Common myeloid progenitor, CD34-positive (primary cell): ENCODE measurements around the gene KDM8.

Experiments
- CTCF ChIA-PET: fragments of 350-600 bp; sonication (Branson Sonifier 250); formaldehyde crosslinking; loops from one replicate; lab custom pipeline; 2021; ENCODE audit warnings: antibody characterized with exemption; lab: Charles Lee
- POLR2A ChIA-PET: fragments of 350-600 bp; sonication (Branson Sonifier 250); formaldehyde crosslinking; loops from one replicate; lab custom pipeline; 2021; ENCODE audit warnings: antibody characterized with exemption; lab: Charles Lee
- DNase-seq, 3 donors: peaks; one replicate each; pipeline versions ENCODE4 v3.0.0 to v3.0.0-alpha.2; 2013
- H3K27ac ChIP-seq, 2 experiments: 1 replicate in 1 of 2; 2 replicates in 1 of 2; pipeline ENCODE4 v1.7.0; 2013; ENCODE audit warnings: inconsistent platforms in 2 of 2, low read length in 2 of 2, mild to moderate bottlenecking in 2 of 2, low read depth in 1 of 2, moderate library complexity in 1 of 2; ENCODE audit not compliant: severe bottlenecking in 2 of 2, insufficient read depth in 1 of 2, poor library complexity in 1 of 2
- H3K27me3 ChIP-seq, 5 experiments: replicated peaks in 2 of 5; 1 replicate in 3 of 5; 2 replicates in 2 of 5; pipeline versions ENCODE4 v1.6.1 to v1.7.0; 2013; ENCODE audit warnings: low read length in 4 of 5, mild to moderate bottlenecking in 2 of 5, moderate library complexity in 2 of 5, inconsistent platforms in 1 of 5; ENCODE audit not compliant: insufficient read depth in 5 of 5, control insufficient read depth in 4 of 5
- H3K36me3 ChIP-seq, 4 experiments: 1 replicate in 2 of 4; 2 replicates in 2 of 4; pipeline versions ENCODE4 v1.6.1 to v1.7.0; 2013; ENCODE audit warnings: low read length in 3 of 4, control low read depth in 1 of 4, mild to moderate bottlenecking in 1 of 4; ENCODE audit not compliant: control insufficient read depth in 4 of 4, insufficient read depth in 4 of 4
- H3K4me1 ChIP-seq, 4 experiments: 1 replicate in 3 of 4; 2 replicates in 1 of 4; pipeline versions ENCODE4 v1.6.1 to v1.7.1; 2013; ENCODE audit warnings: low read length in 3 of 4, mild to moderate bottlenecking in 3 of 4, control low read depth in 1 of 4, inconsistent platforms in 1 of 4, moderate library complexity in 1 of 4; ENCODE audit not compliant: control insufficient read depth in 4 of 4, insufficient read depth in 4 of 4; ENCODE audit errors: control extremely low read depth in 1 of 4
- H3K4me3 ChIP-seq, 7 experiments: 1 replicate in 4 of 7; 2 replicates in 3 of 7; pipeline versions ENCODE4 v1.5.1 to v1.7.0; 2013; ENCODE audit warnings: mild to moderate bottlenecking in 7 of 7, low read length in 6 of 7, moderate library complexity in 6 of 7, inconsistent platforms in 2 of 7, low read depth in 2 of 7, control low read depth in 1 of 7; ENCODE audit not compliant: insufficient read depth in 4 of 7, control insufficient read depth in 1 of 7; ENCODE audit errors: extremely low read depth in 1 of 7
- H3K9me3 ChIP-seq, 5 experiments: 1 replicate in 4 of 5; 2 replicates in 1 of 5; pipeline versions ENCODE4 v1.6.1 to v1.7.1; 2013; ENCODE audit warnings: low read length in 4 of 5, mild to moderate bottlenecking in 2 of 5, inconsistent platforms in 1 of 5, low read depth in 1 of 5, moderate library complexity in 1 of 5; ENCODE audit not compliant: control insufficient read depth in 4 of 5, insufficient read depth in 2 of 5; ENCODE audit errors: control extremely low read depth in 1 of 5
- WGBS: methylation state at CpG from one replicate; pipeline ENCODE4 v1.1.5; 2013; ENCODE audit not compliant: insufficient coverage; 5-methylcytosine and 5-hydroxymethylcytosine counted together

Gene KDM8

GRCh38 chr16:27210174-27210573 lies 6.8 kb downstream of the KDM8 start:
- Histone ChIP-seq H3K27ac (no peak overlapping the region), H3K4me3 (no peak overlapping the region), H3K9me3 (no peaks in the 10 kb centered on the region), H3K27me3 (no peaks in the 10 kb centered on the region), H3K36me3 (peaks cover 0 to 38% (median 18%) of the 10 kb centered on the region in 4 experiments), H3K4me1 (no peaks in the 10 kb centered on the region)
- WGBS: 96% methylated on average over 14 of the region's 17 CpGs
- no peak for DNase-seq
- CTCF ChIA-PET: interaction anchor here (0.7 to 4.2 kb wide), 3 partner anchors 12 to 31 kb away, joined by 3 to 15 read pairs (median 8); no protein-coding TSS in a partner anchor
- POLR2A ChIA-PET: no interaction called here

- WGBS: 81% methylated on average over 8 of the region's 10 CpGs
- CTCF ChIA-PET: interaction anchor here (4.2 kb wide), 1 partner anchor 19 kb away, joined by 15 read pairs; no protein-coding TSS in a partner anchor
These were observed 7.7 kb downstream of the KDM8 start for GRCh38 chr16:27211026-27211425.

GRCh38 chr16:27214084-27214961 lies 11.0 kb downstream of the KDM8 start:
- CTCF ChIA-PET: interaction anchor here (1.0 kb wide), 1 partner anchor 134 kb away, joined by 3 read pairs; no protein-coding TSS in a partner anchor
- 89% methylated on average over 15 of the region's 19 CpGs for WGBS
- H3K9me3 ChIP-seq: no peaks in the 10 kb centered on the region
- H3K4me3 ChIP-seq: no peak overlapping the region
- peaks cover 0 to 57% (median 32%) of the 10 kb centered on the region in 4 experiments for H3K36me3 ChIP-seq
- H3K27ac ChIP-seq: no peak overlapping the region
- DNase-seq: no peak
- H3K4me1 ChIP-seq: no peaks in the 10 kb centered on the region
- no peaks in the 10 kb centered on the region for H3K27me3 ChIP-seq
- POLR2A ChIA-PET: no interaction called here

More at GRCh38 chr16:27211026-27211425, 7.7 kb downstream of the KDM8 start:
- Histone ChIP-seq H3K4me1 (no peaks in the 10 kb centered on the region), H3K9me3 (no peaks in the 10 kb centered on the region), H3K27ac (no peak overlapping the region), H3K27me3 (no peaks in the 10 kb centered on the region), H3K4me3 (no peak overlapping the region), H3K36me3 (peaks cover 0 to 43% (median 23%) of the 10 kb centered on the region in 4 experiments)
- DNase-seq: no peak
- POLR2A ChIA-PET: no interaction called here

GRCh38 chr16:27215660-27216059 lies 12.3 kb downstream of the KDM8 start:
- CTCF ChIA-PET: interaction anchor here (0.9 to 1.1 kb wide), 2 partner anchors 11 to 42 kb away, joined by 3 read pairs; no protein-coding TSS in a partner anchor

GRCh38 chr16:27216297-27216885 lies 13.1 kb downstream of the KDM8 start:
- no peaks in the 10 kb centered on the region for H3K9me3 ChIP-seq
- H3K27me3 ChIP-seq: no peaks in the 10 kb centered on the region
- peaks cover 0 to 49% (median 27%) of the 10 kb centered on the region in 4 experiments for H3K36me3 ChIP-seq
- WGBS: 95% methylated on average over 13 of the region's 16 CpGs
- H3K4me3 ChIP-seq: no peak overlapping the region
- H3K27ac ChIP-seq: no peak overlapping the region
- DNase-seq: no peak
- no peaks in the 10 kb centered on the region for H3K4me1 ChIP-seq
- ChIA-PET POLR2A (no interaction called here), CTCF (interaction anchor here (0.7 to 1.4 kb wide), 3 partner anchors 12 to 155 kb away, joined by 3 read pairs; no protein-coding TSS in a partner anchor)

More at GRCh38 chr16:27215660-27216059, 12.3 kb downstream of the KDM8 start:
- POLR2A ChIA-PET: no interaction called here
- DNase-seq: no peak
- H3K27ac ChIP-seq: no peak overlapping the region
- 98% methylated on average over 4 of the region's 7 CpGs for WGBS
- H3K4me3 ChIP-seq: no peak overlapping the region
- peaks cover 0 to 52% (median 30%) of the 10 kb centered on the region in 4 experiments for H3K36me3 ChIP-seq
- H3K9me3 ChIP-seq: no peaks in the 10 kb centered on the region
- H3K4me1 ChIP-seq: no peaks in the 10 kb centered on the region
- H3K27me3 ChIP-seq: no peaks in the 10 kb centered on the region

GRCh38 chr16:27217256-27217655 lies 13.9 kb downstream of the KDM8 start:
- H3K4me3 ChIP-seq: no peak overlapping the region
- no peak for DNase-seq
- peaks cover 0 to 46% (median 28%) of the 10 kb centered on the region in 4 experiments for H3K36me3 ChIP-seq
- 95% methylated on average over 10 of the region's 10 CpGs for WGBS
- H3K4me1 ChIP-seq: no peaks in the 10 kb centered on the region
- no peaks in the 10 kb centered on the region for H3K27me3 ChIP-seq
- CTCF ChIA-PET: interaction anchor here (1.0 to 1.4 kb wide), 2 partner anchors 12 to 38 kb away, joined by 3 to 4 read pairs; no protein-coding TSS in a partner anchor
- no peaks in the 10 kb centered on the region for H3K9me3 ChIP-seq
- POLR2A ChIA-PET: no interaction called here
- H3K27ac ChIP-seq: no peak overlapping the region
